ENCODE results near the gene FAM151A.

FAM151A gene

GRCh38 chr1:54603241-54603640, 20.1 kb downstream of the FAM151A start:
- no peak for DNase-seq

DNA sequence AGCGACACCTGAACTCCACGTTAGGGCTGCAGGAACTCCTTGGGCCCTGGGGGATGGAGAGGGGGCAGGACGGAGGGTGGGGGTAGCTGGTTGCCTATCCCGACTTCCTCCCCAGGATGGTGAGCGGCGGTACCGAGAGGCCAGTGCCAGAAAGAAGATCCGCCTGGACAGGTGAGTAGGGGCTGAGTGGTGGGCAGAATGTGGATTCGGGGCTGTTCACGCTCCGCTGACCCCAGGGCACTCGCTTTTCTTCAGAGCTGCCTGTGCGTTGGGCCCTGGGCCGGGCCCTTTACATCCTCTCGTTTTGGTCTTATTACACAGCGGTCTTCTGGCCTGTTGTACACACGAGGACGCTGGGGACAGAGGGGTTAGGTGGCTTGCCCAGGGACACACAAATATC, 20.8 kb downstream of the FAM151A start:
- DNase-seq: no peak

- no peak for DNase-seq
These were observed 21.6 kb downstream of the FAM151A start for GRCh38 chr1:54601730-54602129.

- DNase-seq: no peak
These were observed 22.2 kb downstream of the FAM151A start for GRCh38 chr1:54600947-54601721.

GRCh38 chr1:54599211-54599823, 24.0 kb downstream of the FAM151A start:
- no peak for DNase-seq

- DNase-seq: no peak
These were observed 25.8 kb downstream of the FAM151A start for GRCh38 chr1:54597455-54598030.

DNA sequence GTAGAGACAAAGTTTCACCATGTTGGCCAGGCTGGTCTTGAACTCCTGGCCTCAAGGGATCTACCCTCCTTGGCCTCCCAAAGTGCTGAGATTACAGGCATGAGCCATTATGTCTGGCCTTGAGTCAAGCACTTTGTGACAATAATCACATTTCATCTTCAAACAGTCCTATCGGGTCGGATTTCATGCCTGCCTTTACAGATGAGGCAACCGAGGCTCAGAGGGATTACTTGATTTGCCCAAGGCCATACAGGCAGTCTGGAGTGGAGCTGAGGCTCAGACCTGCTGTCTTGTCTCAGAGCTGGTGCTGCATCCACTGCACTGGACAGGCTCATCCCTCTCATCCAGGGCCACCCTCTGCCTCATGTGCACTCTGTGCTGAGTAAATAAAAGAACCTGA, 26.6 kb downstream of the FAM151A start:
- no peak for DNase-seq

DNA sequence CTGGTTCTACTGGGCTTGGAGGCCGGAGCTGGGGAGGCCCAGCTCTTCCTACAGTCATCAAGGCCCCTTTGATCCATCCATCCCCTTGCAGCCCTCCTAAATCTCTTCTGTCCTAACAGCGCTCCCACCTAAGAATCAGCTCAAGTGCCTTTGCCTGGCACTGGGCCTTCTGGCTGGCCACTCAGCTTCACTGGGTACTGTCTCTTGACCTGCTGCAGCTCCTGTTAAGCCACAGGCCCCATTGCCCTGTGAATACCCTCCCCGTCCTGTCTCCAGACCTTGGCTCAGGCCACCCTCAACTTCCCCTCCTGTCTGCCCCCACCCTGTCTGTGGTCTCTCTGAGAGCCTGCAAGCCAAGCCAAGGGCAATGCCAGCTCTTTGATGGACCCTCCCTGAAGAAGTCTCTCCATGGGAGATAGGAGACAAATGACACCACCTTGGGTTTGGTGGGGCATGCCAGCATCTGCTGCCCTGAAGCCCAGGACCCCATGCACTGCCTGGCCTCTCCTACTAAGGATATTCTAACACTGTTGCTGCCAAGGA, 27.3 kb downstream of the FAM151A start:
- DNase-seq: no peak

DNA sequence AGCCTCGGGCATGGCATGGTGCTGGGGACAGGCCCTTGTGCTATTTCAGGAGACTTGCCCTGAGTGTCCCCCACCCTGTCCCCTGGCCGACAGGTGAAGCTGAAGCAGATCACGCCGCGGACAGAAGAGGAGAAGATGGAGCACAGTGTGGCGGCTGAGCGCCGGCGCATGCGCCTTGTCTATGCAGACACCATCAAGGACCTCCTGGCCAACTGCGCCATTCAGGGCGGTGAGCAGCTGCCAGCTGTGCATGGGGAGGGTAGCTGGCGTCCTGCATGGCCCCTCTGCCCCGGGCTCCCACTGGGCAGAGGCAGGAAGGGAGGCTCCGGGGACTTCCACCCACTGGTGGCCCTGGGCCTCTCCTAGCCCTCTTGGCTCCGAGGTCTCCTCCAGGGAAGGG, 28.9 kb downstream of the FAM151A start:
- DNase-seq: no peak

DNA sequence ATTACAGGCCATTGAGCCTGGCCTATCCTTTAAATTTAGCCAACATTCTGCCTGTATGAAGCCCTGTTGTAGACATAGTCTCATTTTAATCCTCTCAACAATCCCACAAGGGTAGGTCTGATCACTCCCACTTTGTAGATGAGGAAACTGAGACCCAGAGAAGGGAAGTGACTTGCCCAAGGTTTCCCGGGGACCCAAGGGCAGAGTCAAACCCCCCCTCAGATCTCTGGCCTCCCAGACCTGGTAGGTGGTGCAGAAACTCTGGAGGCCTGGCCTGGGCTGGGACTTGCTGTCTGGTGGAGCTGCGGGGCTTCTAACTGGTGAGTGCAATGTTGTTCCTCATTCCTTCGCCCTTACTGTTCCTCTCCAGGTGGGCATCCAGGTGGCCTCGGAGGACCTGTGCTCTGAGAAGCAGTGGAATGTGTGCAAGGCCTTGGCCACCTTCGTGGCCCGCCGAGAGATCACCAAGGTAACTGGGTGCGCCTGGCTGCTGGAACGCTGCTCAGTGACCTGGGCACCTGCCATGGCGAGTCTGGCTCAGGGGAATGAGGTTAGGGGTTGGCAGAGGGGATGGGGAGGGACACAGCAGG, 29.7 kb downstream of the FAM151A start:
- no peak for DNase-seq

DNA sequence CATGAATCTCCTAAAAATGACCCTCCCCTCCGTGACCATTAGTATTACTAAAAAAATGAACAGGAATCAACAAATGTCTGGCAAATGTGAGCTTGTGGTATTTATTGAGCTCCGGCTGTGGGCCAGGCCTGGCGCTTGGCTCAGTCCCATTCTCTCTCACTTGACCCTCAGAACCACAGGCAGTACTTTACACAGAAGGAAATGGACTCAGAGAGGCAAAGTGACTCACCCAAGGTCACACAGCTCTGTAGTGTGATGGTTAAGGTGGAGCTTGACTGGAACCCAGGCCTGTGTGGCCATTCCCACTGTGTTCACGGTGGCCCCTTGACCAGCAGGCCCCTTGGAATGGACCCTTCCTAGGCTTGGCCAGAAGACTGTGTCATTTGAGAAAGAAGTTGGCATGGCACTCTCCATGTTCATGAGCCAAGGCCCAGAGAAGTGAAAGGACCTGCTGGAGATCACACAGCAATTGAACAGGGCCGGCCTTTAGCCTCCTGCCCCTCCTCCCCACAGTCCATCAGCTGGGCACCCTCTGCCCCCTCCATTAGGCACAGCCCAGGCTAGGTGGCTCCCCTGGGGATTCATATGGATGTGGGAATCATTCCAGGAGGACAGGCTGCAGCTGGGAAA, 32.1 kb downstream of the FAM151A start:
- no peak for DNase-seq

- DNase-seq: no peak
These were observed 34.9 kb downstream of the FAM151A start for GRCh38 chr1:54588377-54588776.

DNA sequence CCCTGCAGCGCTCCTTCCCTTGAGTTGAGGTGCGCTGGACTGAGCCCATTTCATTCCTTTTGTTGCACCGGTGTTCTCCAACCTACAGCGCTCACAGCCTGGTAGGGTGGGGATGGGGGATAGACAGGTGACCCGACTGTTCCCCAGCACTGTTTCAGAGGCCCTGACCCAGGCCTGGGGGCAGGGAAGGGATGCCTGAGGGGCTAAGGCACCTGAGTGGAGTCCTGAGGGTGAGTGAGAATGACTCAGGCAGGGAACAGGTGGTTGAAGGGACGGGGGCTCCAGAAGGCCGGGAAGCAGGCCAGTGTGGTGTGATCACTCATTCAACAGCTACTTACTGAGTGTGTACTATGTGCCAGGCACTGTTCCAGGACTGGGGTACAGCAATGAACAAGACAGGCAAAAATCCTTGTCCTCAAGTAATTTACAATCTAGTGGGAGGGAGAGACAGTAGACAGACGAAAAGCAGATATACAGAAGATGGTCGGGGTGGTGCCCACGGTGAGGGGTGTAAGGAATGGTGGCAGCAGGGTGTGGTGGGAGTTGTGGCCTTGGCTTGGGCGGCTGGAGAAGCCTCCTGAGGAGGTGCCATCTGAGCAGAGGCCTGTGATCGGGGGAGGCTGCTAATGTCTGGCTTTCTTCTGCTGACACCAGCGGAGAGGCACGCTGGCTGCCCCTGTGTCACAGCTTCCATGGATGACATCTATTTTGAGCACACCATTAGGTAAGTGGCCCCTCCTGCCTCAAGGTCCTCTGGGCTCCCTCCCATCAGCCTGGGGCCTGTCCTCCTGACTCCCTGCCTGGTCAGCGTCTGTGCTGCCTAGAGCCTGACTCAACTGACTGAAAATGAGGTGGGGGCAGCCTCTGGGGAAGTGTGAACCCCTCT, 37.9 kb downstream of the FAM151A start:
- DNase-seq: no peak

DNA sequence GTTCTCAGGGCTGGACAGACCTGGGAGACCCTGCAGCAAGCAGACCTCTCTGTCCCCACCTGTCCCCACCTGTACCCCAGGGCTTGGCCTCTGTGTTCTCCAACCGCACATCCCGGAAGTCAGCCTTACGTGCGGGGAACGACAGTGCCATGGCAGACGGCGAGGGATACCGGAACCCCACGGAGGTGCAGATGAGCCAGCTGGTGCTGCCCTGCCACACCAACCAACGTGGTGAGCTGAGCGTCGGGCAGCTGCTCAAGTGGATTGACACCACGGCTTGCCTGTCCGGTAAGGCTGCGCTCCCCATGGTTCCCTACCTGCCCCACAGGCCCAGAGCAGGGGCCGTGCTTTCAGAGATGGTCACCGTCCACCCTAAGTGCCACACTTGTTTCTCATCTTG, 38.8 kb downstream of the FAM151A start:
- DNase-seq: no peak

- no peak for DNase-seq
These were observed 39.5 kb downstream of the FAM151A start for GRCh38 chr1:54583871-54584270.

DNA sequence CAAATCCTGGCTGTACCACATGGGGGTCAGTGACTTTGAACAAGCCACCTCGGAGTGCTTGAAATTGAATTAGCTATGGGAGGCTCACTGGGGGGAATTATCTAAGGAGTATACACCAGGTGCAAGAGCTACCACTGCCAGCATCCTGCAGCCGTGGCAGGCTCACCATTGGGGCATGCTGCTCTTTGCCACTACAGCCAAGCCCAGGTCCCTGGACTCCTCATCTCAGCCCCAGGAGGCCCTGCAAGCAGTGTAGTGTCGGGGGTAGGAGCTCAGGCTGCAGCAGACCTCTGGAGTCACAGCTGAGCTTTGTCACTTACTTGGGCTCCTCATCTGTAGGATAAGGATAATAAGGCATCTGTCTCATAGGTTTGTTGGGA, 40.0 kb downstream of the FAM151A start:
- DNase-seq: no peak

GRCh38 chr1:54582566-54583306, 40.6 kb downstream of the FAM151A start:
- no peak for DNase-seq

GRCh38 chr1:54581621-54582035, 41.7 kb downstream of the FAM151A start:
- DNase-seq: peak; percentile 54 to 55

DNA sequence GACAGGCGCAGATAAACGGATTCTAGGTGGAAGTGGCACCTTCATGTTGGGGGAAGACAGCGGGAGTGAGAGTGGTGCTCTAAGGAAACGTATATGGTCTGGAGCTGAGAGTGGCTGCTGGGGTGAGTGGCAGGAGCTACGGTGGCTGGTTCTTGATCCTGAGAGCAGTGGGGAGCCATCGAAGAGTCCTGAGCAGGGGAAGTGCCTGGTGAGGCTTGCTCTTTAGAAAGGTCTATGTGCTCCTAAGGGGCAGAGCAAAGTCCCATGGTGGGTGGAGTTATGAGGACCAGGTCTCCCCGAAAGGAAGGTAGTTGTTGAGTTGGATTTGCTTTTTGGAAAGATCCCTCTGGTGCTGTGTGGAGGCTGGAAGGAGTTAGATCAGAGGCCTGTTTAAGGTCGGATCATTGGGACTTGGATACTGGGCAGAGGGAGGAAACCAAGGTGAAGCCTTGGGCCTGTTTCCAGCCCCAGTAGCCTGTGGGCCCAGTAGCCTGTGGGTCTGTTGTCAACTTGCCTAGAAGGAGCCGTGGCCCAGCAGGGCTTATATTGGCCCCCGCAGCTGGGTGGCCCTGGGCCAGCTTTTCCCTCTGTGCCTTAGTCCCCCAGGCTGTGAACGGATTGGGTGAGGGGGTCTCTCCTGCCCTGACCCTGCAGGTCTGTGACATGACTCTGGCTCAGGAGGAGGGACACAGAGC, 42.3 kb downstream of the FAM151A start:
- no peak for DNase-seq

DNA sequence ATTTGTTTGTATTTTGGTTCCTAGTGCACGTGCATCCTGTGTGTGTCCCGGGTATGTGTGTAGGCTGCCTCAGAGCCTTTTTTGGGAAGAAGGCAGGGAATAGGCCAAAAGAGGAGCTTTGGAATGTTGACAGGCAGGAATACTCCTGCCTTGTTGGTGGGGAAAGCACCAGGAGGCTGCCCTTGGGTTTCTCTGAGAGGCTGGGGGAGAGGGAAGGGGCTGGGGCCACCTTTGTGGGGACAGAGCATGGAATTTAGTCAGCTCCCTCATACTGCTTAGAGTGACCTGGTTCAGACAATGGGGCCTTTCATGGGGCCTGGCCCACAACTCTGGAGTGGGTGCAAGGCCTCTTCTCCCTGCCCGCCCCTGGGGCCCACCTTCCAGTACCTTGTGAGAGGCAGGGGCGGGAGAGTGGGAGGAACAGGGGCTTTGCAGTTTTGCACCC, 44.0 kb downstream of the FAM151A start:
- DNase-seq: no peak

DNA sequence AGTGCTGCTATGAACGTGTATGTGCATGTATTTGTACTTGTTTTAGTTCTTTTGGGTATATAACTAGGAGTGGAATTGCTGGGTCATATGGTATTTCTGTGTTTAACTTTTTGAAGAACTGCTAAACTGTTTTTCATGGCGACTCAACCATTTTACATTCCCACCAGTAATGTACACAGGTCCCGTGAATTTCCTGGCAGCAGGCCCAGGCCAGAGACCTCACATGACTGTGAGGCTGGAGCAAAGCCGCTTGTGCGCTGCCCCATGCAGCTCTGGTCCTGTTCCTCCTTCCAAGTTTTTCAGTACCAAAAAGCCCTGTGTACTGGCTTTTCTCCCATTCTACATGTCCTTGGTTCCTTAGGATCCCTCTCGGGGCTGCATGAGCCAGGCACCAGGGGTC, 45.7 kb downstream of the FAM151A start:
- DNase-seq: no peak

All from cerebellar nuclear complex (tissue), 1 donor.